Uterus (tissue), 2 donors: ENCODE results near the gene TASP1.

Source experiments
- POLR2A ChIP-seq, 2 donors: fragments of 450-650 bp; IDR thresholded peaks; one replicate each; pipeline ENCODE4 v1.6.1; 2016; ENCODE audit warnings: antibody characterized with exemption in 2 of 2, mild to moderate bottlenecking in 1 of 2, moderate library complexity in 1 of 2
- TF ChIP-seq, protein P1 (sequence below), 4 experiments: fragments of 200-600 bp in 2 of 4; fragments of 450-650 bp in 2 of 4; sonication (generic) in 2 of 4; IDR thresholded peaks; one replicate each; pipeline ENCODE4 v1.5.1; 2016 to 2019; ENCODE audit warnings: antibody characterized with exemption in 4 of 4, mild to moderate bottlenecking in 2 of 4, moderate library complexity in 1 of 4

DNA sequence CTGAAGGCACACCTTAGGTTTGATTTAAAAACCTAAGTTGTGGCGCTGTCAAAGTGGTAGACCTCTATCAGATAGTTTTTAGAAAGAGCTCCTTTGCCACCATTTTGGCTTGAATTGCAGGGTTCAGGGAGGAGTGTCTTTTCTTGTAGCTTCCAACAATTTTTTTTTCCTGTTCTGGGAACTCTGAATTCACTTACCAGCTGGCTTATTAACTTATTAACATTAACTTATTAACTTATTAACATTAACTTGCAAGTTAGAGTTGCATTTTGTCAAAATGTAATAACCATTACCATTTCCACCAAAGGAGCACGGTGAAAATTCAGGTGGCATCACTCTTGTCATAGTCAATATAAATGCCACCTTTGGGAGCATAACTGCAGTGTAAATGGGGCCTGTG lies 235.7 kb downstream of the TASP1 start:
- TF ChIP-seq, protein P1, sequence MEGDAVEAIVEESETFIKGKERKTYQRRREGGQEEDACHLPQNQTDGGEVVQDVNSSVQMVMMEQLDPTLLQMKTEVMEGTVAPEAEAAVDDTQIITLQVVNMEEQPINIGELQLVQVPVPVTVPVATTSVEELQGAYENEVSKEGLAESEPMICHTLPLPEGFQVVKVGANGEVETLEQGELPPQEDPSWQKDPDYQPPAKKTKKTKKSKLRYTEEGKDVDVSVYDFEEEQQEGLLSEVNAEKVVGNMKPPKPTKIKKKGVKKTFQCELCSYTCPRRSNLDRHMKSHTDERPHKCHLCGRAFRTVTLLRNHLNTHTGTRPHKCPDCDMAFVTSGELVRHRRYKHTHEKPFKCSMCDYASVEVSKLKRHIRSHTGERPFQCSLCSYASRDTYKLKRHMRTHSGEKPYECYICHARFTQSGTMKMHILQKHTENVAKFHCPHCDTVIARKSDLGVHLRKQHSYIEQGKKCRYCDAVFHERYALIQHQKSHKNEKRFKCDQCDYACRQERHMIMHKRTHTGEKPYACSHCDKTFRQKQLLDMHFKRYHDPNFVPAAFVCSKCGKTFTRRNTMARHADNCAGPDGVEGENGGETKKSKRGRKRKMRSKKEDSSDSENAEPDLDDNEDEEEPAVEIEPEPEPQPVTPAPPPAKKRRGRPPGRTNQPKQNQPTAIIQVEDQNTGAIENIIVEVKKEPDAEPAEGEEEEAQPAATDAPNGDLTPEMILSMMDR (IDR thresholded peaks at IDR 0.05), result no peak
- no peak for TF ChIP-seq POLR2A (IDR thresholded peaks at IDR 0.05)
